ENCODE data around the gene PCNT. TPM values are rescaled to one million over a fixed set of nuclear protein-coding genes. Genes with fewer than 3 reads are reported as not detected.

PCNT gene
- total RNA-seq, 3 donors from 2014 or later (not counting 1 experiment from before 2014, with no cell fraction given), result 83.6 to 94.9 (median 84.0) TPM

DNA sequence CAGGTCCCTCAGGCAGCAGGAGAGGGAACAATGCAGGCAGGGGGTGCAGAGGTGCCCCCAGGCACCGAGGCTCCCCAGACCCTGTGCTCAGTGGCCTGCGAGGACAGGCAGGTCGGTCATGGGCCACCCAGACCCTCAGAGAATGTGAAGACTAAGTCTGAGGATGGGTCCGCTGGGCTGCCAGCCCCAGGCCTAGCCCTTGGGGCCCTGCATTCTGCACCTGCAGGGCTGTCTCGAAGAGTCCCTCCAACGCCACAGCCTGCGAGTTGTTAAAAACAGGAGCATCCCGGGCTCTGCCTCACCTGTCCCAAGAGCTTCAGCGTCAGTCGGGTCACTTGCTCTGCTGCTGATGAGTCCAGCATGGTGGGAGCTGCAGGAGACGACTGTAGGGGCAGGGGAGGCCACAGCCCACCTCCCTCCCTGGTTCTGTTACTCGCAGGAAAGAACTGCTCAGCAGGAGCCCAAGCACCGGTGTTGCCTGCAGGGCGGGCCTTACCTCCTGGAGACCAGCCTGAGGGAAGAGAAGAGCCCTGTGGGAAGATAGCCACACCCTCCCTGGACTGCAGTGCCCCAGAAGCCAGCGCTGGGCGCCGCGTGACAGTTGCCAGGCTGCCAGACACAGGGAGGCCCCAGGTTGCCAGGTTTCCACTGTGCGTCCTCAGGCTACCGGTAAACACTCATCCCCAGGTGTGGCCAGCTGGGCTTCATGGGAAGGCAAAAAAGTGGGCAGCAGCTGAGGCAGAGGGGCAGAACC, 6.1 kb upstream of the PCNT start:
- DNase-seq (no peak), ATAC-seq (no peak)
- Histone ChIP-seq H3K4me1 (ENCODE audit: control insufficient read depth, insufficient read depth, low read length) (peaks cover 8% of the 10 kb centered on the region), H3K27ac (ENCODE audit: low read length) (no peak overlapping the region), H3K9me3 (ENCODE audit: control insufficient read depth, insufficient read depth, low read length) (no peaks in the 10 kb centered on the region), H3K27me3 (ENCODE audit: control insufficient read depth, insufficient read depth, low read length) (no peaks in the 10 kb centered on the region), H3K4me3 (ENCODE audit: low read length) (no peak overlapping the region), H3K36me3 (ENCODE audit: control insufficient read depth, insufficient read depth, low read length) (no peaks in the 10 kb centered on the region)
- Mint-ChIP-seq H3K4me1 (peaks cover under 1 to 11% of the 10 kb centered on the region in 2 donors), H3K27ac (no peak overlapping the region), H3K27me3 (ENCODE audit: low read depth in 2 of 2) (no peaks in the 10 kb centered on the region), H3K9me3 (no peaks in the 10 kb centered on the region), H3K4me3 (no peak overlapping the region), H3K36me3 (no peaks in the 10 kb centered on the region)
- intact Hi-C loops (cut with micrococcal nuclease), result no loop called here
- TF ChIP-seq, protein P1, sequence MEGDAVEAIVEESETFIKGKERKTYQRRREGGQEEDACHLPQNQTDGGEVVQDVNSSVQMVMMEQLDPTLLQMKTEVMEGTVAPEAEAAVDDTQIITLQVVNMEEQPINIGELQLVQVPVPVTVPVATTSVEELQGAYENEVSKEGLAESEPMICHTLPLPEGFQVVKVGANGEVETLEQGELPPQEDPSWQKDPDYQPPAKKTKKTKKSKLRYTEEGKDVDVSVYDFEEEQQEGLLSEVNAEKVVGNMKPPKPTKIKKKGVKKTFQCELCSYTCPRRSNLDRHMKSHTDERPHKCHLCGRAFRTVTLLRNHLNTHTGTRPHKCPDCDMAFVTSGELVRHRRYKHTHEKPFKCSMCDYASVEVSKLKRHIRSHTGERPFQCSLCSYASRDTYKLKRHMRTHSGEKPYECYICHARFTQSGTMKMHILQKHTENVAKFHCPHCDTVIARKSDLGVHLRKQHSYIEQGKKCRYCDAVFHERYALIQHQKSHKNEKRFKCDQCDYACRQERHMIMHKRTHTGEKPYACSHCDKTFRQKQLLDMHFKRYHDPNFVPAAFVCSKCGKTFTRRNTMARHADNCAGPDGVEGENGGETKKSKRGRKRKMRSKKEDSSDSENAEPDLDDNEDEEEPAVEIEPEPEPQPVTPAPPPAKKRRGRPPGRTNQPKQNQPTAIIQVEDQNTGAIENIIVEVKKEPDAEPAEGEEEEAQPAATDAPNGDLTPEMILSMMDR (IDR thresholded peaks at IDR 0.05), result no peak
- 95% methylated on average over 20 of the region's 20 CpGs for WGBS (ENCODE audit: insufficient coverage)

DNA sequence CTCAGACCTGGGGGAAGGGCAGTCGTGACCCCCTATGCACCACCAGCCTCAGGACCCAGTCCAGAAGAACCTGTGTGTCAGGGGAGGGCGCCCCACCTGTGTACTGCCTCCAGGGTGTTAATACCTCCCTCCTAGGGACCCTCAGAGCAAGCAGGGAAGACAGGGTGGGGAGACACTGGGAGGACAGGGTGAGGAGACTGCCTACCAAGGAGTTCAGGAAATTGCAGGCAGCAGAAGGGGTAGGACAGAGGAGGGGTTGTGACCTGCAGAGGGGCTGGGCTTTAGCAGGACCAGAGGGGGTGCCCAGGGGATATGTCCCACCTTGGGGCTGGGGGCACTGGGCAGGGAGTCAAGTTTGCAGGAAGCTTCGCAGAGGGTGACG, 5.5 kb upstream of the PCNT start:
- intact Hi-C loops (cut with micrococcal nuclease), result no loop called here
- Mint-ChIP-seq H3K4me1 (peaks cover 6 to 15% of the 10 kb centered on the region in 2 donors), H3K27ac (no peak overlapping the region), H3K36me3 (no peaks in the 10 kb centered on the region), H3K9me3 (no peaks in the 10 kb centered on the region), H3K27me3 (ENCODE audit: low read depth in 2 of 2) (no peaks in the 10 kb centered on the region), H3K4me3 (no peak overlapping the region)
- TF ChIP-seq, protein P1 (IDR thresholded peaks at IDR 0.05), result no peak
- Histone ChIP-seq H3K4me3 (ENCODE audit: low read length) (no peak overlapping the region), H3K9me3 (ENCODE audit: control insufficient read depth, insufficient read depth, low read length) (no peaks in the 10 kb centered on the region), H3K27me3 (ENCODE audit: control insufficient read depth, insufficient read depth, low read length) (no peaks in the 10 kb centered on the region), H3K36me3 (ENCODE audit: control insufficient read depth, insufficient read depth, low read length) (no peaks in the 10 kb centered on the region), H3K27ac (ENCODE audit: low read length) (no peak overlapping the region), H3K4me1 (ENCODE audit: control insufficient read depth, insufficient read depth, low read length) (peaks cover 13% of the 10 kb centered on the region)
- DNase-seq (no peak), ATAC-seq (no peak)
- WGBS (ENCODE audit: insufficient coverage), result 94% methylated on average over 4 of the region's 4 CpGs

DNA sequence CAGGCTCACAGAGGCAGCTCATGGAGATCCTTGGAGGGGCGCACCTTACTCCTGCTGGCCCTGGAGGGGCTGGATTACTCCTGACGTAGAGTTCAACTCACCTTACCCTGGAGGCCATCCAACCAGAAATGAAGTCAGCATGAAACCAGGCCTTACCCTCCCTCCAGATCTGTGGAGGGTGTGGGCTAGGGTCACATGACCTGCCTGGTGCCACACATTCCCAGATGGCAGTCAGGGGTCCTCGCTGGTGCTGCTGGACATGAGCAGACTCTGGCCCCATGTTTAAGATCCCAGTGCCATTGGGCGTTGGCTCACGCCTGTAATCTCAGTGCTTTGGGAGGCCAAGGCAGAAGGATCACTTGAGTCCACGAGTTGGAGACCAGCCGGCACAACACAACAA, 4.8 kb upstream of the PCNT start:
- Histone ChIP-seq H3K36me3 (ENCODE audit: control insufficient read depth, insufficient read depth, low read length) (no peaks in the 10 kb centered on the region), H3K9me3 (ENCODE audit: control insufficient read depth, insufficient read depth, low read length) (no peaks in the 10 kb centered on the region), H3K4me1 (ENCODE audit: control insufficient read depth, insufficient read depth, low read length) (peaks cover 14% of the 10 kb centered on the region), H3K4me3 (ENCODE audit: low read length) (no peak overlapping the region), H3K27ac (ENCODE audit: low read length) (no peak overlapping the region), H3K27me3 (ENCODE audit: control insufficient read depth, insufficient read depth, low read length) (no peaks in the 10 kb centered on the region)
- WGBS (ENCODE audit: insufficient coverage), result 93% methylated on average over 7 of the region's 7 CpGs
- intact Hi-C loops (cut with micrococcal nuclease), result no loop called here
- TF ChIP-seq, protein P1 (IDR thresholded peaks at IDR 0.05), result no peak
- peaks cover 11 to 15% of the 10 kb centered on the region in 2 donors for H3K4me1 Mint-ChIP-seq
- DNase-seq (no peak), ATAC-seq (no peak)
- H3K27ac Mint-ChIP-seq, result no peak overlapping the region
- no peak overlapping the region for H3K4me3 Mint-ChIP-seq
- H3K9me3 Mint-ChIP-seq, result no peaks in the 10 kb centered on the region
- H3K36me3 Mint-ChIP-seq, result no peaks in the 10 kb centered on the region
- H3K27me3 Mint-ChIP-seq (ENCODE audit: low read depth in 2 of 2), result no peaks in the 10 kb centered on the region

Measured in natural killer cell (primary cell).